ENCODE data around the gene SIK3.

- TF ChIP-seq, protein P1, sequence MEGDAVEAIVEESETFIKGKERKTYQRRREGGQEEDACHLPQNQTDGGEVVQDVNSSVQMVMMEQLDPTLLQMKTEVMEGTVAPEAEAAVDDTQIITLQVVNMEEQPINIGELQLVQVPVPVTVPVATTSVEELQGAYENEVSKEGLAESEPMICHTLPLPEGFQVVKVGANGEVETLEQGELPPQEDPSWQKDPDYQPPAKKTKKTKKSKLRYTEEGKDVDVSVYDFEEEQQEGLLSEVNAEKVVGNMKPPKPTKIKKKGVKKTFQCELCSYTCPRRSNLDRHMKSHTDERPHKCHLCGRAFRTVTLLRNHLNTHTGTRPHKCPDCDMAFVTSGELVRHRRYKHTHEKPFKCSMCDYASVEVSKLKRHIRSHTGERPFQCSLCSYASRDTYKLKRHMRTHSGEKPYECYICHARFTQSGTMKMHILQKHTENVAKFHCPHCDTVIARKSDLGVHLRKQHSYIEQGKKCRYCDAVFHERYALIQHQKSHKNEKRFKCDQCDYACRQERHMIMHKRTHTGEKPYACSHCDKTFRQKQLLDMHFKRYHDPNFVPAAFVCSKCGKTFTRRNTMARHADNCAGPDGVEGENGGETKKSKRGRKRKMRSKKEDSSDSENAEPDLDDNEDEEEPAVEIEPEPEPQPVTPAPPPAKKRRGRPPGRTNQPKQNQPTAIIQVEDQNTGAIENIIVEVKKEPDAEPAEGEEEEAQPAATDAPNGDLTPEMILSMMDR (IDR thresholded peaks at IDR 0.05), result no peak
- no peak for TF ChIP-seq ZFX (IDR thresholded peaks at IDR 0.05; ENCODE audit: borderline replicate concordance)
Observed at GRCh38 chr11:116916886-116917285, 181.3 kb downstream of the SIK3 start.
